ENCODE results near the gene MARCHF2. TPM values are rescaled to one million over a fixed set of nuclear protein-coding genes. Genes with fewer than 3 reads are reported as not detected.

The MARCHF2 gene
- total RNA-seq, 1 donor from 2014 or later: 30.9 TPM

- Mint-ChIP-seq H3K4me3 (ENCODE audit: unreplicated experiment) (peak overlapping the region; percentile 76), H3K36me3 (ENCODE audit: low read depth, unreplicated experiment) (peaks cover 11% of the 10 kb centered on the region), H3K4me1 (ENCODE audit: low read depth, unreplicated experiment) (peaks cover 12% of the 10 kb centered on the region), H3K27ac (ENCODE audit: unreplicated experiment) (no peak overlapping the region), H3K27me3 (ENCODE audit: low read depth, unreplicated experiment) (no peaks in the 10 kb centered on the region), H3K9me3 (ENCODE audit: unreplicated experiment) (peaks cover 5% of the 10 kb centered on the region)
- Histone ChIP-seq H3K9ac (ENCODE audit: low read length) (no peak overlapping the region), H3K4me3 (ENCODE audit: insufficient read depth, low read depth, low read length) (peak overlapping the region; percentile 33), H3K27ac (ENCODE audit: low read depth, low read length) (no peak overlapping the region), H4K20me1 (ENCODE audit: insufficient read depth, low read length) (peaks cover 54% of the 10 kb centered on the region), H3K4me2 (ENCODE audit: low read length) (peak overlapping the region; percentile 67), H3K27me3 (ENCODE audit: insufficient read depth, low read length) (no peaks in the 10 kb centered on the region), H2AFZ (ENCODE audit: low read depth, low read length) (no peak overlapping the region), H3K9me3 (ENCODE audit: insufficient read depth, low read depth, low read length) (no peaks in the 10 kb centered on the region), H3K4me1 (ENCODE audit: insufficient read depth, low read length) (peaks cover 10% of the 10 kb centered on the region), H3K36me3 (ENCODE audit: insufficient read depth, low read length) (no peaks in the 10 kb centered on the region), H3K79me2 (ENCODE audit: insufficient read depth, low read length) (peaks cover 57% of the 10 kb centered on the region)
- no peak for TF ChIP-seq CTCF (IDR thresholded peaks at IDR 0.05; ENCODE audit: insufficient read depth, low read depth, low read length)
- TF ChIP-seq EZH2 (IDR thresholded peaks at IDR 0.05; ENCODE audit: insufficient read depth, low read length): no peak
- DNase-seq (ENCODE audit: low read depth): no peak
- no peak for FAIRE-seq
Observed at GRCh38 chr19:8391198-8392016, 21.7 kb upstream of the MARCHF2 start.

DNA sequence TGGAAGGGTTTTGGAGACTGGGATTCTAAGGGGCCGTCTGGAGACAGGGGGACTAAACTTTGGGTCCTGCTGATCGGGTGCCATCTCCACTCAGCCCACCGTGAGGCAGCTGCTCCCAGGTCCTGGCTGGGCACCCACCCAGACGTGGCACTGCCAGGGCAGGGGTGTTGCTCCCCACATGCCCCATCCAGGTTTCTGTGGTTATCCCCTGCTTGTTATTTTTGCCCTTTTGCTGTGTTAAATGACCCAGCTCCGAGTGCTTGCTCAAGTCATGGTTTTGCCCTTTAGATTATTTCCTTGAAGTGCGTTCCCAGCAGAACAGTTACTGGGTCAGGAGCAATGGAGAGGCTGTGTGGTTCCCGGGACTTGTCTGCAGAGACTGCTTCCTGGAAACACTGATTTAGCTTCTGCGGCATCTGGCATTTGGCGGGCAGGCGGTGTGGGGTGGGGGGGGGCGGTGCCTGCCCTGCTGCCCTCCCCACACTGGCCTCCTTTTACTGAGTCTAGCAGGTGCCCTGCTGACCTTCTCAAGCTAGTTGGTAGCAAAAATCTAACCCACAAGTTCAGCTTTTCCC is 21.0 kb upstream of the MARCHF2 start:
- H4K20me1 ChIP-seq (ENCODE audit: insufficient read depth, low read length): peaks cover 60% of the 10 kb centered on the region
- Mint-ChIP-seq H3K36me3 (ENCODE audit: low read depth, unreplicated experiment) (peaks cover 4% of the 10 kb centered on the region), H3K27me3 (ENCODE audit: low read depth, unreplicated experiment) (no peaks in the 10 kb centered on the region), H3K9me3 (ENCODE audit: unreplicated experiment) (peaks cover 3% of the 10 kb centered on the region), H3K27ac (ENCODE audit: unreplicated experiment) (no peak overlapping the region), H3K4me1 (ENCODE audit: low read depth, unreplicated experiment) (peaks cover 18% of the 10 kb centered on the region), H3K4me3 (ENCODE audit: unreplicated experiment) (peak overlapping the region; percentile 67)
- H3K9me3 ChIP-seq (ENCODE audit: insufficient read depth, low read depth, low read length): no peaks in the 10 kb centered on the region
- peak overlapping the region; percentile 67 for H3K4me2 ChIP-seq (ENCODE audit: low read length)
- H3K4me1 ChIP-seq (ENCODE audit: insufficient read depth, low read length): peaks cover 14% of the 10 kb centered on the region
- DNase-seq (ENCODE audit: low read depth): no peak
- no peak for TF ChIP-seq CTCF (IDR thresholded peaks at IDR 0.05; ENCODE audit: insufficient read depth, low read depth, low read length)
- TF ChIP-seq EZH2 (IDR thresholded peaks at IDR 0.05; ENCODE audit: insufficient read depth, low read length): no peak
- FAIRE-seq: no peak
- no peaks in the 10 kb centered on the region for H3K36me3 ChIP-seq (ENCODE audit: insufficient read depth, low read length)
- H3K27me3 ChIP-seq (ENCODE audit: insufficient read depth, low read length): no peaks in the 10 kb centered on the region
- peaks cover 62% of the 10 kb centered on the region for H3K79me2 ChIP-seq (ENCODE audit: insufficient read depth, low read length)
- no peak overlapping the region for H3K4me3 ChIP-seq (ENCODE audit: insufficient read depth, low read depth, low read length)
- no peak overlapping the region for H3K9ac ChIP-seq (ENCODE audit: low read length)
- no peak overlapping the region for H2AFZ ChIP-seq (ENCODE audit: low read depth, low read length)
- no peak overlapping the region for H3K27ac ChIP-seq (ENCODE audit: low read depth, low read length)

Measured in astrocyte (in vitro differentiated cells and primary cell).